Measurements from ENCODE around the gene CD1C. TPM values are rescaled to one million over a fixed set of nuclear protein-coding genes. Genes with fewer than 3 reads are reported as not detected.
"Not testable (repeated sequence)": the region's sequence is repeated elsewhere in the genome, so short reads cannot be mapped to it uniquely, and the experiment has no call there.

Gene CD1C
- polyA plus RNA-seq, 1 of the 3 experiments (the other 2 are of a cell fraction): not detected

- Histone ChIP-seq H3K36me3 (replicated peaks in 1 of 2; ENCODE audit: control insufficient read depth in 1 of 2, insufficient read depth in 2 of 2, low read length in 1 of 2) (no peaks in the 10 kb centered on the region), H3K4me2 (no peak overlapping the region), H3K27ac (ENCODE audit: low read depth in 2 of 2, low read length in 1 of 2) (no peak overlapping the region), H2AFZ (ENCODE audit: low read depth) (no peak overlapping the region), H3K79me2 (ENCODE audit: insufficient read depth) (no peaks in the 10 kb centered on the region), H3K9ac (no peak overlapping the region), H4K20me1 (ENCODE audit: insufficient read depth) (no peaks in the 10 kb centered on the region), H3K27me3 (ENCODE audit: insufficient read depth) (no peaks in the 10 kb centered on the region), H3F3A (replicated peaks; ENCODE audit: insufficient read depth) (no peaks in the 10 kb centered on the region), H3K4me3 (ENCODE audit: low read depth in 2 of 2, low read length in 1 of 2) (no peak overlapping the region), H3K9me3 (no peaks in the 10 kb centered on the region), H3K9me2 (no peaks in the 10 kb centered on the region), H3K4me1 (ENCODE audit: control insufficient read depth in 1 of 2, insufficient read depth in 2 of 2, low read depth in 1 of 2, low read length in 1 of 2) (no peaks in the 10 kb centered on the region)
- ChIA-PET POLR2A (no interaction called here), CTCF (no interaction called here)
- no peak for DNase-seq
- no peak for TF ChIP-seq CHD2 (IDR thresholded peaks at IDR 0.05; ENCODE audit: low read length, partially characterized antibody)
- TF ChIP-seq FOXJ3 (CRISPR knock-in tag; IDR thresholded peaks at IDR 0.05): no peak
- TF ChIP-seq RFX5 (IDR thresholded peaks at IDR 0.05; ENCODE audit: low read length): no peak
- 10% methylated on average over 5 of the region's 5 CpGs for WGBS (ENCODE audit: low lambda C conversion rate)
Observed at GRCh38 chr1:158274797-158275196, 14.9 kb upstream of the CD1C start.

GRCh38 chr1:158282421-158282820 lies 7.3 kb upstream of the CD1C start:
- H2AFZ ChIP-seq (ENCODE audit: low read depth); H3K9me3 ChIP-seq; H3K36me3 ChIP-seq (replicated peaks in 1 of 2; ENCODE audit: control insufficient read depth in 1 of 2, insufficient read depth in 2 of 2, low read length in 1 of 2); H3K4me1 ChIP-seq (ENCODE audit: control insufficient read depth in 1 of 2, insufficient read depth in 2 of 2, low read depth in 1 of 2, low read length in 1 of 2); H3K27ac ChIP-seq (ENCODE audit: low read depth in 2 of 2, low read length in 1 of 2); H3K79me2 ChIP-seq (ENCODE audit: insufficient read depth); H3F3A ChIP-seq (replicated peaks; ENCODE audit: insufficient read depth); H3K4me2 ChIP-seq; DNase-seq; CTCF ChIA-PET; H4K20me1 ChIP-seq (ENCODE audit: insufficient read depth); H3K9ac ChIP-seq; H3K9me2 ChIP-seq; POLR2A ChIA-PET; H3K4me3 ChIP-seq (ENCODE audit: low read depth in 2 of 2, low read length in 1 of 2); H3K27me3 ChIP-seq (ENCODE audit: insufficient read depth): not testable (repeated sequence)
- WGBS (ENCODE audit: low lambda C conversion rate): 0% methylated on average over 2 of the region's 2 CpGs

- 3% methylated on average over 2 of the region's 2 CpGs for WGBS (ENCODE audit: low lambda C conversion rate)
- Histone ChIP-seq H3K27me3 (ENCODE audit: insufficient read depth) (no peaks in the 10 kb centered on the region), H4K20me1 (ENCODE audit: insufficient read depth) (no peaks in the 10 kb centered on the region), H3K9me3 (no peaks in the 10 kb centered on the region), H3K9ac (no peak overlapping the region), H3K4me3 (ENCODE audit: low read depth in 2 of 2, low read length in 1 of 2) (no peak overlapping the region), H3K4me2 (no peak overlapping the region), H3K27ac (ENCODE audit: low read depth in 2 of 2, low read length in 1 of 2) (no peak overlapping the region), H2AFZ (ENCODE audit: low read depth) (no peak overlapping the region), H3K79me2 (ENCODE audit: insufficient read depth) (no peaks in the 10 kb centered on the region), H3K4me1 (ENCODE audit: control insufficient read depth in 1 of 2, insufficient read depth in 2 of 2, low read depth in 1 of 2, low read length in 1 of 2) (no peaks in the 10 kb centered on the region), H3K9me2 (no peaks in the 10 kb centered on the region), H3K36me3 (replicated peaks in 1 of 2; ENCODE audit: control insufficient read depth in 1 of 2, insufficient read depth in 2 of 2, low read length in 1 of 2) (no peaks in the 10 kb centered on the region), H3F3A (replicated peaks; ENCODE audit: insufficient read depth) (no peaks in the 10 kb centered on the region)
- DNase-seq: no peak
- ChIA-PET CTCF (no interaction called here), POLR2A (no interaction called here)
- TF ChIP-seq YY1 (IDR thresholded peaks at IDR 0.05; ENCODE audit: low read depth) (no peak), EZH2phosphoT487 (IDR thresholded peaks at IDR 0.05; ENCODE audit: borderline replicate concordance, low read depth) (no peak), IRF3 (IDR thresholded peaks at IDR 0.05; ENCODE audit: low read depth, low read length) (no peak), MAX (IDR thresholded peaks at IDR 0.05; ENCODE audit: low read depth) (no peak), RAD21 (IDR thresholded peaks at IDR 0.05; ENCODE audit: low read length) (no peak), TEAD4 (IDR thresholded peaks at IDR 0.05; ENCODE audit: borderline replicate concordance, insufficient read depth) (no peak), PBX3 (IDR thresholded peaks at IDR 0.05) (no peak), REST (IDR thresholded peaks at IDR 0.05; ENCODE audit: low read depth, low read length) (no peak), ZBTB33 (IDR thresholded peaks at IDR 0.05; ENCODE audit: borderline replicate concordance, low read depth) (no peak), RCOR1 (IDR thresholded peaks at IDR 0.05; ENCODE audit: low read length) (no peak), POLR2AphosphoS5 (IDR thresholded peaks at IDR 0.05; ENCODE audit: low read depth, low read length) (no peak), FOSL2 (IDR thresholded peaks at IDR 0.05; ENCODE audit: borderline replicate concordance, low read depth) (no peak)
Observed at GRCh38 chr1:158283965-158284364, 5.8 kb upstream of the CD1C start.

Measured in SK-N-SH (cell line).